Chondrocyte (in vitro differentiated cells): Measurements from ENCODE around the gene TRDMT1. TPM values are rescaled to one million over a fixed set of nuclear protein-coding genes. Genes with fewer than 3 reads are reported as not detected.

Source experiments
- DNase-seq: peaks from one replicate; pipeline ENCODE4 v3.0.0; 2021; ENCODE audit warnings: mixed read lengths, low spot score
- H3K27ac Mint-ChIP-seq: one replicate; pipeline ENCODE4 v1.8.0; 2021; ENCODE audit warnings: mild to moderate bottlenecking, moderate library complexity, mixed read lengths; ENCODE audit not compliant: unreplicated experiment
- H3K27me3 Mint-ChIP-seq: 2 replicates; pipeline ENCODE4 v1.8.0; 2021; ENCODE audit warnings: low read depth, mixed read lengths
- H3K36me3 Mint-ChIP-seq: 2 replicates; pipeline ENCODE4 v1.8.0; 2021; ENCODE audit warnings: low read depth, mixed read lengths
- H3K4me1 Mint-ChIP-seq: 2 replicates; pipeline ENCODE4 v1.8.0; 2021; ENCODE audit warnings: low read depth, mild to moderate bottlenecking, mixed read lengths
- H3K4me3 Mint-ChIP-seq: one replicate; pipeline ENCODE4 v1.8.0; 2021; ENCODE audit warnings: mild to moderate bottlenecking, moderate library complexity, mixed read lengths; ENCODE audit not compliant: unreplicated experiment
- H3K9me3 Mint-ChIP-seq: 2 replicates; pipeline ENCODE4 v1.8.0; 2021; ENCODE audit warnings: low read depth, mixed read lengths
- CTCF ChIP-seq: fragments of 200-600 bp; sonication (generic); IDR thresholded peaks from 2 replicates; pipeline ENCODE4 v1.5.0; 2021; ENCODE audit warnings: antibody characterized with exemption, mild to moderate bottlenecking, moderate library complexity
- total RNA-seq: library from RNA; stranded (reverse); gene quantifications from 3 replicates; pipeline ENCODE4 v1.2.1, GENCODE V29; 2021

TRDMT1 gene
- total RNA-seq, 1 donor from 2014 or later = 4.7 TPM

GRCh38 chr10:17181751-17182150 lies 19.7 kb downstream of the TRDMT1 start:
- no peak for TF ChIP-seq CTCF
- Mint-ChIP-seq H3K4me1 (peaks cover 10% of the 10 kb centered on the region), H3K36me3 (no peaks in the 10 kb centered on the region), H3K27me3 (no peaks in the 10 kb centered on the region), H3K4me3 (no peak overlapping the region), H3K9me3 (no peaks in the 10 kb centered on the region), H3K27ac (no peak overlapping the region)
- DNase-seq = no peak

- peaks cover 10% of the 10 kb centered on the region for H3K4me1 Mint-ChIP-seq
- no peaks in the 10 kb centered on the region for H3K9me3 Mint-ChIP-seq
- no peak for TF ChIP-seq CTCF
- DNase-seq = no peak
- H3K36me3 Mint-ChIP-seq = no peaks in the 10 kb centered on the region
- no peak overlapping the region for H3K27ac Mint-ChIP-seq
- no peaks in the 10 kb centered on the region for H3K27me3 Mint-ChIP-seq
- no peak overlapping the region for H3K4me3 Mint-ChIP-seq
Observed at GRCh38 chr10:17181110-17181509, 20.4 kb downstream of the TRDMT1 start.

- no peak for TF ChIP-seq CTCF
- no peaks in the 10 kb centered on the region for H3K9me3 Mint-ChIP-seq
- peak overlapping the region; percentile 42 for H3K27ac Mint-ChIP-seq
- no peaks in the 10 kb centered on the region for H3K36me3 Mint-ChIP-seq
- no peak for DNase-seq
- no peaks in the 10 kb centered on the region for H3K27me3 Mint-ChIP-seq
- H3K4me3 Mint-ChIP-seq = no peak overlapping the region
- peaks cover 27% of the 10 kb centered on the region for H3K4me1 Mint-ChIP-seq
Observed at GRCh38 chr10:17179002-17179401, 22.5 kb downstream of the TRDMT1 start.

DNA sequence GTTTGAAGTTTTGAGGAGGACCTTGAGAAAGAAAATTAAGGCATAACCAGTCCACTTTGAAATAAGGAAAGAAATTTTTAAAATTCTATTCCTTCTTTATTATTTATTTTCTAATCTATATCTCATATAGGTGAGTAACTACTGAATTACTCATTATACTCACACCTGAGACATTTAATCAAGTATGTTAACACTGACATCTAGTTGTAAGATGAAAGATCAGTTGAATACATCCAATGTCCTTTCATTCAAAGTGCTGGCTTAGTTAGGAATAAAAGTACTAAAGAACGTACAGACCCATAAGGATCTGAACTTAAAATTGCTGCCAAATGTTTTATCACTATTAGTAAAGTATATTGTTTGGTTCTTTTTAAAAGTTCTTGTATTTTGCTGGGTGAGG lies 23.5 kb downstream of the TRDMT1 start:
- TF ChIP-seq CTCF = peak; percentile 13
- H3K27me3 Mint-ChIP-seq = no peaks in the 10 kb centered on the region
- peaks cover 27% of the 10 kb centered on the region for H3K4me1 Mint-ChIP-seq
- no peaks in the 10 kb centered on the region for H3K36me3 Mint-ChIP-seq
- no peaks in the 10 kb centered on the region for H3K9me3 Mint-ChIP-seq
- H3K27ac Mint-ChIP-seq = no peak overlapping the region
- no peak overlapping the region for H3K4me3 Mint-ChIP-seq
- DNase-seq = no peak

- no peak for TF ChIP-seq CTCF
- DNase-seq = no peak
- H3K27me3 Mint-ChIP-seq = no peaks in the 10 kb centered on the region
- no peaks in the 10 kb centered on the region for H3K9me3 Mint-ChIP-seq
- no peak overlapping the region for H3K27ac Mint-ChIP-seq
- H3K4me3 Mint-ChIP-seq = no peak overlapping the region
- H3K4me1 Mint-ChIP-seq = peaks cover 27% of the 10 kb centered on the region
- H3K36me3 Mint-ChIP-seq = no peaks in the 10 kb centered on the region
Observed at GRCh38 chr10:17177014-17177413, 24.5 kb downstream of the TRDMT1 start.
